ENCODE data around the gene GNAZ.
"Not testable (repeated sequence)": the region's sequence is repeated elsewhere in the genome, so short reads cannot be mapped to it uniquely, and the experiment has no call there.

Gene GNAZ

GRCh38 chr22:23133922-23134321, 63.6 kb downstream of the GNAZ start:
- DNase-seq (ENCODE audit: low read depth in 2 of 2): no peak

DNA sequence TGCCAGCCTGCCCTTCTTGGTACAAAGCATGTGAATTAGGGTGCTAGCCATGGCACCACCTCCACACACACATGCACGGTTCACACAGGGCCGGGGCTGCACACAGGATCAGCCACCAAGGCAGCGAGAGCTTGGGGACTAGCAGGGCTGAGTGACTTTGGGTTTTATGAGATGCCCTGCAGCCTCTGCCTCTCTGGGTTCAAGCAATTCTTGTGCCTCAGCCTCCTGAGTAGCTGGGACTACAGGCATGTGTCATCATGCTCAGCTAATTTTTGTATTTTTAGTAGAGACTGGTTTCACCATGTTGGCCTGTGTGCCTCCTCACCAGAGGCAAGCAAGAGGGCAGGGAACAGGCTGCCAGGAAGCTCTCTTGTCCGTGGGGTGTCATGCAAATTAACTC, 66.7 kb downstream of the GNAZ start:
- DNase-seq (ENCODE audit: low read depth in 2 of 2): not testable (repeated sequence)

DNA sequence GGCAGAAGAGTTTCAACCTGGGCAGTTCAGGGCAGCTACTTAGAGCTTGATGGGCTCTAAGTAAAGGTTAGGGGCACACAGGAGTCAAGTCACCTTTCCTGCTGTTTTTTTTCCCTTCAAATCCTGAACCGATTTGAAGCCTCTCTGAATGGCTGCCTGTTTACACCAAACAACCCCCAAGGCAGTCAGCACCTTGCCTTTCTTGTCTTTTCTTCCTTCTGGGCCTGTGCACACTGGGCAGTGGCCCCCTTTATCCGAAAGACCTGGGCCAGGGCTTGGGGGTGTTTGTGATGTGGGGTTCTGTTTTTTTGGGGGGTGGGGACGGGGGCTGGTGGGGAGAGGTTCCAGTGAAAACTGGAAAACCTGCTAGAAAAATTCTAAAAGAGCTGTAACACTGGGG, 67.1 kb downstream of the GNAZ start:
- no peak for DNase-seq (ENCODE audit: low read depth in 2 of 2)

DNA sequence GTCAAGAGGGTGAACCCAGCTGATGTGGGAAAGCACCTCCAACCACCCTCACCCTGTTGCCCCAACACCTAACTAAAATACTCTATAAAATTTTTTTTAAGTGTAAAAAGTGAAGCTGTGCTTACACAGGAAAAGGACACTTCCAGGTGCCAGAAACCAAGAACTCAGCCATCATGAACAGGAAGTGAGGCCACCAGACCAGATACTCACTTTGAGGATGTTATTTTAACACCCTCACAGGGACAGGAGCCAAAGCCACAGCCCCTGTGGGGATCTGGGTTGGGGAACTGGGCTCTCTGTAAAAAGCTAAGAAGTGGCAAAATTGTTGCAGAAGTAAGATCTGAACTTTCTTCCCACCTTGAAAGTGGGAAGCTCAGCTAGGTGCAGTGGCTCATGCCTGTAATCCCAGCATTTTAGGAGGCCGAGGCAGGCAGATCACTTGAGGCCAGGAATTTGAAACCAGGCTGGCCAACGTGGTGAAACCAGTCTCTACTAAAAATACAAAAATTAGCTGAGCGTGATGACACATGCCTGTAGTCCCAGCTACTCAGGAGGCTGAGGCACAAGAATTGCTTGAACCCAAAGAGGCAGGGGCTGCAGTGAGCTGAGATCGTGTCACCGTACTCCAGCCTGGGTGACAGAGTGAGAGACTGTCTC, 67.7 kb downstream of the GNAZ start:
- DNase-seq (ENCODE audit: low read depth in 2 of 2): no peak

- DNase-seq (ENCODE audit: low read depth in 2 of 2): no peak
These were observed 68.5 kb downstream of the GNAZ start for GRCh38 chr22:23138584-23139435.

DNA sequence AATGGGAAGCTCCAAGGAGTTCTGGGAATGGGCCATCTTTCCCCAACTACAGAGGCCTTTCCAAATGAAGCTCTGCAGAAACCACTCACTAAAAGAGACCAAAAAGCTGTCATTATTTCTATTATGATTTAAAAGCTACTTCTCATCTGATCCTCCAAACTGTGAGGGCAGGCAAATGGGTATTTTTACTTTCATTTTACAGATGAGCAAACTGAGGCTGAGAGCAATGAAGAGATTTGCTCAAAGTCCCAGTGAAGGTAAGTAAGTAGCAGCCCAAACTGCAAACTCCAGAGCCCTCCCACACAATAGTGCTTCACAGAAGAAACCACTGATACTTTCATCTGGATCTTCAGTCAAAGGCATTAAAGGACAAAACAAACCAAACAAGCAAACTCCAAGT, 70.1 kb downstream of the GNAZ start:
- DNase-seq (ENCODE audit: low read depth in 2 of 2): no peak

DNA sequence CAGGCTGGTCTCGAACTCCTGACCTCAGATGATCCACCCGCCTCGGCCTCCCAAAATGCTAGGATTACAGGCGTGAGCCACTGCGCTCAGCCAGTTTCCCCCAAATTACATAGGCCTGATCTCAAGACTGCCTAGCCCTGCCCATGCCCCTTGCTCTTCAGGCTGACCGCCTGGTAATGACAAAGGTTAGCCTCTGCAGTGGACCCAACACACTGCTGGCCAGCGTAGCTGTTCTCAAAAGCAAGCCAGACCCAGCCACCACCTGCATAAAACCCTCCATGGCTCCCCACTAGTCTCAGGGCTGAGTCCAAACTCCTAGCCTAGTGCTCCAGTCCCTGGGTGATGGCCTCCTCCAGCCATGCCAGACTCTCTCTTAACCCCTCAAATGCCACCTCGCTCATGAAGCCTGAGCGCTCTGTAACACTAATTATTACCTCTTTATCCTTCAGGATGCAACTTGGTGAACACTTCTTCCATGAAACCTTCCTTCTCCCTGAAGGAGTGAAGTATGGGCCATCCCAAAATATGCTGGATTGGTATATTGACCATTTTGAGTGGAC, 72.3 kb downstream of the GNAZ start:
- DNase-seq (ENCODE audit: low read depth in 2 of 2): no peak

- no peak for DNase-seq (ENCODE audit: low read depth in 2 of 2)
These were observed 72.8 kb downstream of the GNAZ start for GRCh38 chr22:23143119-23143518.

DNA sequence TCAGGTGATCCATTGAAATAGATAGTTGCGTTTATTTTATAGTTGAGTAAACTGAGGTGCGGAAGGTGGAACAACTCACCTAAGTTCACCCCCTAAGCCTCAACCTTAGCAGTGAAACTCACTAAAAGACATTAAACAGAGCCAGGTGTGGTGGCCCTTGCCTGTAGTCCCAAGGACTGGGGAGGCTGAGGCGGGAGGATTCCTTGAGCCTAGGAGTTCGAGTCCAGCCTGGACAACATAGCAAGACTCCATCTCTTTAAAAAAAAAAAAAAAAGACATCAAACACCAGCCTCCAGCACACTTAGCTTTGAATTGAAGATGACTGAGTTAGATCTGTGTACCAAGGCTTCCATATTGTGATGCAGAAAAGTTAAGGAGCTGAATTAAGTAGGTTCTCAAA, 74.1 kb downstream of the GNAZ start:
- no peak for DNase-seq (ENCODE audit: low read depth in 2 of 2)

DNA sequence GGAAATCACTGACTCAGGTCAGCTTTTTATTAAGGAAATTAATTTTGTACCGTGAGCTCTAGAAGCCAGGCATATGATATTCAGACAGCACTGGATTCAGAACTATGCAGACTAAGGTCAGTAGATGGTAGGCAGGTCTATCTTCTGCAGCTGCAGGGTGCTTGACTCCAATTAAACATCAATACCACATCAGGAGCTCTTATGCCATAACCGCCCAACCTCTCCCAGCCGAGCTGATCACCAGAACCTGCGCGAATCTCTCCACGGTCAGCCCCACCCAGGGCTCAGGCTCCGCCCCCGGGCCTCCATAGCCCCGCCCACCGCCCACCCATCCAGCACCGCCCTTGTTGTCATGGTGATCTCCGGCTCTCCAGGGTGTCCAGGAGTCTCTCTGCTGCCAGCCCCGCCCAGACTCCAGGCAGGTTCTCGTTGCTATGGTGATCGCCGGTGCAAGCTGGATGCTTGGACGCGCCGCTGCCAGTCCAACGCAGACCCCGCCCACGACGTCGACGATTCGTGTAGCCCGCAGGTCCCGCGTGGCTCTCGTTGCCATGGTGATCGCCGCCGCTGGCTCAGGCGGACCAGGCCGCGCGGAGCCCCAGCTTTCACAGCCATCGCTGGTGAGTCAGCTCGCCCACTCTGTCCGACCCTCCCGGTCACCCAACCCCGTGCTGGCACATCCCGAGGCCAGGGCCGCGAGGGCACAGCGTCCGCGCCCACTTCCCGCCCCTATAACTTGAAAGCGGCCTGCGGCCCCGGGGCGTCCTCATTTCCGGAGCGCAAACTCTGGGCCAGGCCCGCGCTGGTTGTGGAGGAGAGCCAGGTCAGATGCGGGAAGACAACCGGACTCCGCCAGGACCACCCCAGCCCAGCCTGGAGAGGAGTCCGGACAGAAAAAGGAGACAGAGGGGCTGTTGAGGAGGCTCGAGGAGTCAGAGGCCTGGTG, 74.9 kb downstream of the GNAZ start, which contains the start of gene RAB36:
TSS of gene RAB36 (plus strand) at position 546 of the 946 bp plus-strand sequence. CDS start 1,140 bp downstream, outside the sequence.
- peak; percentile 58 to 74 for DNase-seq (ENCODE audit: low read depth in 2 of 2)

- no peak for DNase-seq (ENCODE audit: low read depth in 2 of 2)
These were observed 75.7 kb downstream of the GNAZ start for GRCh38 chr22:23145878-23146470.

- no peak for DNase-seq (ENCODE audit: low read depth in 2 of 2)
These were observed 76.3 kb downstream of the GNAZ start for GRCh38 chr22:23146478-23147205.

DNA sequence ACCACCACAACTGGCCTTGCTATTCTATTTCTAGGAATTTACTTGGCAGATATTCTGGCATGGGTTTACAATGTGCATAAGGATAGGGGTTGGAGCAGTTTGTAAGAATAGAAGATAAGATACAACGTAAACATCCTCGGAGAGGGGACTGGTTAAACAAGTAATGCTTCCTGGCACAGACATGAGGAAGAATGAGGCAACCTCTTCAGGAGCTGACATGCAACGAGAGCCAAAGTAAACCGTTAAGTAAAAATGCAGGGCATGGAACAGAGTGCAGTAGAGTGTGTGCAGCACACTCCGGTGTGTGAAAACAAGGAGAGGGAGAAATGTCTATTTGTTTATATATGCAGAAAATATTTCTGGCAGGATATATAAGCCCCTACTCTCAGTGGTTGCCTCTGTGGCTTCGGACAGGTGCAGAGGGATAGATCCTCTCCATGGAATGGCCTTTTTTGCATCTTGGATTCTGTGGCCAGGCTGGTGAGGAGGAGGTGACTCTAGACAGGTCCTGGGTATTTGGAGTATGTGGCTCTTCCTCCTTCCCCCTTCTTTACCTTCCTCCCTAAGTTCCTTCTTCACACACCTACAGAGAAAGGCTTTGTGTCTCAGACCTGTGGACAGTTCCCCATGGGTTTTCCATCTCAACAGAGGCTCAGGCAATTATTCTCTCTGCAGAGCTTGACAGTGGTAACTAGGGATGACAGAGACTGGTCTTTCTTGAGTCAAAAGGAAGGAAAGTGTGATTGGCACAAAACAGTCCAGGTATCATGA, 77.5 kb downstream of the GNAZ start:
- DNase-seq (ENCODE audit: low read depth in 2 of 2): no peak

GRCh38 chr22:23149743-23150238, 79.5 kb downstream of the GNAZ start:
- DNase-seq (ENCODE audit: low read depth in 2 of 2): no peak

- DNase-seq (ENCODE audit: low read depth in 2 of 2): no peak
These were observed 80.4 kb downstream of the GNAZ start for GRCh38 chr22:23150762-23151161.

GRCh38 chr22:23151827-23152226, 81.5 kb downstream of the GNAZ start:
- DNase-seq (ENCODE audit: low read depth in 2 of 2): no peak

- no peak for DNase-seq (ENCODE audit: low read depth in 2 of 2)
These were observed 82.2 kb downstream of the GNAZ start for GRCh38 chr22:23152238-23153114.

- DNase-seq (ENCODE audit: low read depth in 2 of 2): no peak
These were observed 83.7 kb downstream of the GNAZ start for GRCh38 chr22:23153994-23154393.

DNA sequence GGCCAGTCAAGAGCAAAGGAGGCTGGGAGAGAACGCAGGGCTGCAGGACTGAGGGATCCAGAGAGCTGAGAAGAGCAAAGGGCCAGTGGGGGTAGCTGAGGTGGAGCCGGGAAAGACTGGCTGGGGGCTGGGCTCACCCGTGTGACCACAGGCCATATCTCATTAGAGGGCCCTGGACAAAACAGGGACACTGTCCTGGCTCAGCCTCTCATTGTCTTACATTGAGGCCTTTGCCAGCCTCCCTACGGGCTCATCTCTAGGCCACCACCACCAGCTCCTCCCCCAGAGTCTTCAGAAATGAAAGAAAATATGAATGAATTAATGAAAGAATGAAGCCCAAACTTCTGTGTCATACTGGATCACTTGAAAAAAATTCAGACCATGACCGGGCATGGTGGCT, 84.1 kb downstream of the GNAZ start:
- DNase-seq (ENCODE audit: low read depth in 2 of 2): no peak

All from activated CD4-positive, alpha-beta T cell treated with anti-CD3 and anti-CD28 coated beads for 24 hours (primary cell).